Measurements from ENCODE around the gene SPAG16.

Gene SPAG16

DNA sequence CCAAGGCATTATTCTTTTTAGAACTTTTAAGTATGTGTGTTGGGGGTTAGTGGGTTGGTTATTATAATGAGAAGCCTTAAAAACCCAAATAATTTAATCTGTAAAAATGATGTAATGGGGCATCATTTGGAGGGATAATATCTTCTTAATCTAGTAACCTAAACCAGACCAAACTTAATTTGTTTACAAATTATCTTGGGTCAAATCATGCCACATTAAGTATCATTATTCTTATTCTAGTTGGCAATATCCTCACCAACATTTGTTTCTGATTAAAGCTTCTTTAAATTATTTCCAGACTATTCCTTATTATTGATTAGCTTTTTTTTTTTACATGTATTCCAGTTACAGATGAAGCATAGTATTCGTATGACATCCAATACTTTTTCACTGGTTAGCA, 1041.1 kb downstream of the SPAG16 start:
- TF ChIP-seq, protein P1, sequence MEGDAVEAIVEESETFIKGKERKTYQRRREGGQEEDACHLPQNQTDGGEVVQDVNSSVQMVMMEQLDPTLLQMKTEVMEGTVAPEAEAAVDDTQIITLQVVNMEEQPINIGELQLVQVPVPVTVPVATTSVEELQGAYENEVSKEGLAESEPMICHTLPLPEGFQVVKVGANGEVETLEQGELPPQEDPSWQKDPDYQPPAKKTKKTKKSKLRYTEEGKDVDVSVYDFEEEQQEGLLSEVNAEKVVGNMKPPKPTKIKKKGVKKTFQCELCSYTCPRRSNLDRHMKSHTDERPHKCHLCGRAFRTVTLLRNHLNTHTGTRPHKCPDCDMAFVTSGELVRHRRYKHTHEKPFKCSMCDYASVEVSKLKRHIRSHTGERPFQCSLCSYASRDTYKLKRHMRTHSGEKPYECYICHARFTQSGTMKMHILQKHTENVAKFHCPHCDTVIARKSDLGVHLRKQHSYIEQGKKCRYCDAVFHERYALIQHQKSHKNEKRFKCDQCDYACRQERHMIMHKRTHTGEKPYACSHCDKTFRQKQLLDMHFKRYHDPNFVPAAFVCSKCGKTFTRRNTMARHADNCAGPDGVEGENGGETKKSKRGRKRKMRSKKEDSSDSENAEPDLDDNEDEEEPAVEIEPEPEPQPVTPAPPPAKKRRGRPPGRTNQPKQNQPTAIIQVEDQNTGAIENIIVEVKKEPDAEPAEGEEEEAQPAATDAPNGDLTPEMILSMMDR (IDR thresholded peaks at IDR 0.05; ENCODE audit: control insufficient read depth, extremely low read depth, insufficient read depth) = no peak
- DNase-seq (ENCODE audit: low read depth) = no peak
- H3K4me3 ChIP-seq (ENCODE audit: low read depth, low read length) = no peak overlapping the region

DNA sequence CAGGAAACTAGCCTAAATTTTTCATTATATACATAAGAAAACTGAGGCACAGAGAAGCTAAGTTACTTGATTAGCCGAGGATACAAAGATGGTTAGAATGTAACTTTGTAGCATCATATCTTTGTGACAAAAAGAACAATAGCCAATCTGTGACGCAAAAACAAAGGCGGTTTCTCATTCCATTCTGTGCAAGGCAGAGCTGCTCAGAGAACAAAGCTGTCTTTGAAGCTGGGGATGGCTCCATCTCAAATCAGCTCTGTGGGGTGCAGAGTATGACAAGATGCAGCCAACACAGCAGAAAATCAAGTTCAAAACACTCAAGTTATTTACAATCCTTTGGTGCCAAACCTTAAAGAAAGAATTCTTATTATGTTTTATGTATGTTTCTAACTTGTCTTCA, 1044.7 kb downstream of the SPAG16 start:
- TF ChIP-seq, protein P1 (IDR thresholded peaks at IDR 0.05; ENCODE audit: control insufficient read depth, extremely low read depth, insufficient read depth) = no peak
- no peak for DNase-seq (ENCODE audit: low read depth)
- no peak overlapping the region for H3K4me3 ChIP-seq (ENCODE audit: low read depth, low read length)

DNA sequence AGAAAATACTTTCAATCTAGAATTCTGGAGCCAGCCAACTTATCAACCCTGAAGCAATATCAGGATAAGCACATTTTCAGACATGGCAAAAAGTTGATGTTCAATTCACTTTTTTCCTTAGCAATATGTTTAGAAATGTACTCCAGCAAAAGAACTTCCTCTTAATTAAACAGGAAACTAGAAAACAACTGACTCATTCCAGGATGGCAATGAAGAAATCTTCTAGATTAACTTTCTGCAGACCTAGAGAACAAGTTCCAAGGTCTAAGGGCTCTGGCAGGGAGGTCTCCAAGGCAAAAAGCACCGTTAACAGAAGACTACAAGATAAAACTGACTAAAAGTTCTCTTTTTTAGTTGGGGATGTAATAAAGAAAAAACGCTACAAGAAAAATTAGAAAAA, 1057.4 kb downstream of the SPAG16 start:
- TF ChIP-seq, protein P1 (IDR thresholded peaks at IDR 0.05; ENCODE audit: control insufficient read depth, extremely low read depth, insufficient read depth) = no peak
- no peak overlapping the region for H3K4me3 ChIP-seq (ENCODE audit: low read depth, low read length)
- DNase-seq (ENCODE audit: low read depth) = no peak

DNA sequence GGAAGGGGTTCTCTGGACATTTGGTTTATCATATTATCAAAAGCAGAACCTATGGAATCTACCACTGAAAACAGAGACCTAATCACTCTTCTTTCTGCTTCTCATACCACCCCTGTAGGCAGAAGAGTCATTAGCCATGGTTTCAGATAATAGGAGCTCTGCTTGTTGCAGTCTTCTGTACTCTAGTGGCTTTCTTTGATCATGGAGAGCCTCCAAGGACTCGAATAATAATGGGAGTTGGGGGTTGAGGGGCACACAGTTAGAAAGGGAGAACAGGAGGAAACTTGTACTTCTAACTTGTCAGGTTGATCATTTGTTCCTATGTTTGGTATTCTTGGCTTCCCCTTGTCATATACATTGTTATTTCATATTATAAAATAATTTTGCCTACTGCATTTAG, 1074.2 kb downstream of the SPAG16 start:
- TF ChIP-seq, protein P1 (IDR thresholded peaks at IDR 0.05; ENCODE audit: control insufficient read depth, extremely low read depth, insufficient read depth) = no peak
- H3K4me3 ChIP-seq (ENCODE audit: low read depth, low read length) = no peak overlapping the region
- no peak for DNase-seq (ENCODE audit: low read depth)

DNA sequence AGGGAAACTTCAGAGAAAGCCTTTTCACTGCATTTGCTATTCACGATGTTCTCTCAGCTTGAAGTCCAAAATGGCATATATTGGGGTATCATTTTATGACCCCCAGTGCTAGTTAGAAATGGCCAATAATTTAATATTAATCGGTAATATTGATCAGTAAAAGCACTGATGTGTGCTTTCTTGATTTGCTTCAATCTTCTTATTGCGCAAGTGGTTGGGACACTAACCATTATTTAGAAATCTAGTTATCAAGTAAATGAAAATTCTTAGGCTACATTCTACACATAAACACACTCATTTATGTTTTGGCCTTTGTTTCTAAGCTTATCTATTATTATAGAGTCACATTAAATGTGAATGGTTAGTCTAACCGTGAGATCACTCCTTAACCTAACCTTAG, 1076.9 kb downstream of the SPAG16 start:
- DNase-seq (ENCODE audit: low read depth) = no peak
- TF ChIP-seq, protein P1 (IDR thresholded peaks at IDR 0.05; ENCODE audit: control insufficient read depth, extremely low read depth, insufficient read depth) = no peak
- H3K4me3 ChIP-seq (ENCODE audit: low read depth, low read length) = no peak overlapping the region

DNA sequence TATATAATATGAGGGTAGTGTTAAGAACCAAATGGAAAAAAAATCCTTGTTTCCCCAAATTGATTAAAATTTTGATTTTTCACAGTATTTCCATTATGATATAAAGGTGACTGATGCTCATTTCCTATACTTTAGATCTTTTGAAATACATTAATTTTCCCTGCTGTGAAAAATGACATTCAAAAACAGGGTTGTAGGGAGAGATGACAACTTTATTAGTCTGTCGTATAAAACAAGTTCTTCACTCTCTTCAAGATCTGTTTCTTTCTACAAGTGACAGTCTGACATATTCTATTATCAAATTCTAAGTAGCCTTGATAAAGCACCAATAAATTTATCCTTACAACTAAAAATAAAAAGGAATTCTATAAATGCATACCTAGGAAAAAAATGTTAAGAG, 1081.3 kb downstream of the SPAG16 start:
- TF ChIP-seq, protein P1 (IDR thresholded peaks at IDR 0.05; ENCODE audit: control insufficient read depth, extremely low read depth, insufficient read depth) = no peak
- no peak overlapping the region for H3K4me3 ChIP-seq (ENCODE audit: low read depth, low read length)
- DNase-seq (ENCODE audit: low read depth) = no peak

DNA sequence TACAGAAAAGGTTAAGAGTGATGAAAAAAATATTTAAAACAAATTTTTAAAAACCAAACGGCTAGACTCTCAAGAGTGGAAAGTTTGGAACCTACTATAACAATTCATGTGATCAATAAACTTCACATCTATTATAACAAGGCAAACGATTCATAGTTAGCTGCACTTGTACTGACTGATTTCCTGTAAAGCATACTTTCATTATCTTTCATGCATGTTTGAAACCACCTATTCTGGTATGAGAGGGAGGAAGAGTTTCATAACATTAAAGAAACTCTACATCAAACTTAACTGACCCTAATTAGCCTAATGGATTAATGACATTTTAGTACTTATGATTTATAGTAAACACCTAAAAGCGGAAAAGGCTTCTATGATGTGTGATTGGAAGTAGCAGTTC, 1082.9 kb downstream of the SPAG16 start:
- no peak for DNase-seq (ENCODE audit: low read depth)
- TF ChIP-seq, protein P1 (IDR thresholded peaks at IDR 0.05; ENCODE audit: control insufficient read depth, extremely low read depth, insufficient read depth) = no peak
- no peak overlapping the region for H3K4me3 ChIP-seq (ENCODE audit: low read depth, low read length)

Measured in LNCaP clone FGC (cell line).